ENCODE data around the gene ARHGEF37. TPM values are rescaled to one million over a fixed set of nuclear protein-coding genes. Genes with fewer than 3 reads are reported as not detected.

ARHGEF37 gene
- total RNA-seq, 1 experiment from 2014 or later = 0.64 TPM

DNA sequence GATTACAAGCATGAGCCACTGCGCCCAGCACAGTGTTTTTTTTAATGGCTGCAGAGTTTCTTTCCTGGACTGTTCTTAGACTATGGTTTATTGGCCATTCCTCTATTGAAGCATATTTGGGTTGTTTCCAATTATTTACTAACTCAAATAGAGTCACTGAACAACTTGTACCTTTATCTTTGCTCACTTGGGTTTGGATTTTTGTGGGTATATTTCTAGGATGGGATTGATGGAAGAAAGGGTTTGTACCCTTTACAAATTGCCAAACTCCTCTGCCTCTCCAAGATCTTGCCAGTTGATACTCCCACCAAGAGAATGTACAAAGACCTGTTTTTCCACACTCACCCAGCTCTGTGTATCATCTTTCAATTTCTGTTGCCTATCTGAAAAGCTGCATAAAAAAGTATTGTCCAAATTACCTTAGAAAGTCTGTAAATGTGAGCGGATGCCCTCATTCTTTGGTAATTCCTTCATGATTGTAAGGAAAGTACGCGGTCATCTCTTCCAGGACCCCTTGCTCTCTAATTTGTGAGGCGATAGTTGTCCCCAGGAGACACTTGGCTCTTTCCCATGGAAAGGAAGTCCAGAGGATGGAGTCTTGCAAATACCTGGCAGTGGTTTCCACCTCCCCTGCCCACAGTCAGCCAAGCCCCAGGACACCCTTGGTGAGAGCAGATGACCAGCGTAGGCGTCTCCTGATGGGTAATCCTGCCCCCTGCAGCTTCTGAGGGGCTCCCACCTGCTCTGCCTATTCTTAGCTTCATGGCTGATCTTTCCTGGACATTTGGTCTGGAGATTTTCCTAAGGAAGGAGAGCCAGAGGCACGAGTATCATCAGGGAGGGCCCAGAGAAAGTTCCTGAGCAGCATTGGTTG is 33.0 kb downstream of the ARHGEF37 start:
- no peaks in the 10 kb centered on the region for H3K27me3 ChIP-seq (replicated peaks; ENCODE audit: insufficient read depth, low read depth, low read length, poor library complexity)
- no peak for DNase-seq (ENCODE audit: low spot score)
- CTCF ChIA-PET = no interaction called here
- POLR2A ChIA-PET (ENCODE audit: low non-redundant PET) = no interaction called here
- H3K4me1 ChIP-seq (ENCODE audit: insufficient read depth, low read length, poor library complexity, severe bottlenecking) = no peaks in the 10 kb centered on the region
- intact Hi-C loops (cut with micrococcal nuclease; ENCODE audit: unreplicated experiment) = no loop called here
- no peak overlapping the region for H3K27ac ChIP-seq (ENCODE audit: low read depth, low read length, poor library complexity, severe bottlenecking)
- BruUV-seq (replicated peaks) = no TSS peak
- TF ChIP-seq, protein P1, sequence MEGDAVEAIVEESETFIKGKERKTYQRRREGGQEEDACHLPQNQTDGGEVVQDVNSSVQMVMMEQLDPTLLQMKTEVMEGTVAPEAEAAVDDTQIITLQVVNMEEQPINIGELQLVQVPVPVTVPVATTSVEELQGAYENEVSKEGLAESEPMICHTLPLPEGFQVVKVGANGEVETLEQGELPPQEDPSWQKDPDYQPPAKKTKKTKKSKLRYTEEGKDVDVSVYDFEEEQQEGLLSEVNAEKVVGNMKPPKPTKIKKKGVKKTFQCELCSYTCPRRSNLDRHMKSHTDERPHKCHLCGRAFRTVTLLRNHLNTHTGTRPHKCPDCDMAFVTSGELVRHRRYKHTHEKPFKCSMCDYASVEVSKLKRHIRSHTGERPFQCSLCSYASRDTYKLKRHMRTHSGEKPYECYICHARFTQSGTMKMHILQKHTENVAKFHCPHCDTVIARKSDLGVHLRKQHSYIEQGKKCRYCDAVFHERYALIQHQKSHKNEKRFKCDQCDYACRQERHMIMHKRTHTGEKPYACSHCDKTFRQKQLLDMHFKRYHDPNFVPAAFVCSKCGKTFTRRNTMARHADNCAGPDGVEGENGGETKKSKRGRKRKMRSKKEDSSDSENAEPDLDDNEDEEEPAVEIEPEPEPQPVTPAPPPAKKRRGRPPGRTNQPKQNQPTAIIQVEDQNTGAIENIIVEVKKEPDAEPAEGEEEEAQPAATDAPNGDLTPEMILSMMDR (conservative IDR thresholded peaks at IDR 0.05; ENCODE audit: low read depth, low read length) = no peak
- no peak for TF ChIP-seq EZH2 (IDR thresholded peaks at IDR 0.05; ENCODE audit: borderline replicate concordance, low read depth, low read length, poor library complexity, severe bottlenecking)
- no peaks in the 10 kb centered on the region for H3K36me3 ChIP-seq (ENCODE audit: insufficient read depth, low read length, poor library complexity, severe bottlenecking)
- no peak overlapping the region for H3K4me3 ChIP-seq (ENCODE audit: low read depth, low read length, poor library complexity, severe bottlenecking)
- no peaks in the 10 kb centered on the region for H3K9me3 ChIP-seq (ENCODE audit: low read depth, low read length, poor library complexity, severe bottlenecking)

DNA sequence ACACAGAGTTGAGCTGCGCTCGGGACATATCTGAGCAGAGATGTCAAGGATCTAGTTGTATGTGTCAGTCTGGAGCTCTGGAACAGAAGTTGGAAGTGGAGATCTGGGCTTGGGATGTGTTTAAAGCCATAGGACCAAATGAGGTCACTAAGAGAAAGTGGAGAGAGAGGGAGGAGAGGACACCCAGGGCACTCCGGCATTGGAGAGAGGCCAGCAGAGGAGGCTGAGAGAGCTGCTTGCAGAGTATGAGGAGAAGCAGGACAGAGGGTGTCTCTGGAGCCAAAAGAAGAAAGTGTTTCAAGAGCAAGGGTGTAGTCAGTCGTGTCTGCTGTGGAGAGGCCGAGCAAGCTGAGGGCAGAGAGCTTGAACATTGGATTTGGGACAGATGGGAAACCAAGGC is 34.7 kb downstream of the ARHGEF37 start:
- no peak overlapping the region for H3K27ac ChIP-seq (ENCODE audit: low read depth, low read length, poor library complexity, severe bottlenecking)
- no peak for DNase-seq (ENCODE audit: low spot score)
- POLR2A ChIA-PET (ENCODE audit: low non-redundant PET) = no interaction called here
- no peaks in the 10 kb centered on the region for H3K9me3 ChIP-seq (ENCODE audit: low read depth, low read length, poor library complexity, severe bottlenecking)
- no peaks in the 10 kb centered on the region for H3K36me3 ChIP-seq (ENCODE audit: insufficient read depth, low read length, poor library complexity, severe bottlenecking)
- CTCF ChIA-PET = no interaction called here
- no peak for TF ChIP-seq EZH2 (IDR thresholded peaks at IDR 0.05; ENCODE audit: borderline replicate concordance, low read depth, low read length, poor library complexity, severe bottlenecking)
- TF ChIP-seq, protein P1 (conservative IDR thresholded peaks at IDR 0.05; ENCODE audit: low read depth, low read length) = no peak
- no peaks in the 10 kb centered on the region for H3K27me3 ChIP-seq (replicated peaks; ENCODE audit: insufficient read depth, low read depth, low read length, poor library complexity)
- no peak overlapping the region for H3K4me3 ChIP-seq (ENCODE audit: low read depth, low read length, poor library complexity, severe bottlenecking)
- BruUV-seq (replicated peaks) = no TSS peak
- intact Hi-C loops (cut with micrococcal nuclease; ENCODE audit: unreplicated experiment) = loop anchor here (5.0 kb wide), 1 partner anchor 174 kb away; no protein-coding TSS in a partner anchor
- H3K4me1 ChIP-seq (ENCODE audit: insufficient read depth, low read length, poor library complexity, severe bottlenecking) = no peaks in the 10 kb centered on the region

DNA sequence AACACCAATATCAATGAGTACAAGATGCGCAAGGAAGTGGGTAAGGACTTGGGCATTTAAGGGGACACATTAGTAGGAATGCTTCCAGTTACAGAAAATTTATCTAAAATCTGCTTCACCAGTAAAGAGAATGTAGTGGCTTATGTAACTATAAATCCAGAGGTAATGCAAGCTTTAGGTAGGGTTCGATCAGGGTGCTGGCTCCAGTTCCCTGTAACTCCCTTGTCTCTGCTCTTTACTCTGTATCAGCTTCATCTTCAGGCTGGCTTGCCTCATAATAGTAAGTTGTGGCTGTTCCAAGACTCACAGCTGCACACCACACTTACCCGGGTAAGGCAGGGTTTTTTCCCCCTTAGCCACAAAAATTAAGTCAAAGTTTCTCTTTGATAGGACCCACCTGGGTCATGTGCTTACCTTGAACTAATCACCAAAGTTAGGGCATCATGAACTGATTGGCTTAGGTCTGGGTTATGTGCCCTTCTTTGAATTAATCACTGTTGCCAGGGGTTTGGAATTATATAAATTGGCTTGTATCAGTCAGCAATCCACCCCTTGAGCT is 35.5 kb downstream of the ARHGEF37 start:
- ChIA-PET POLR2A (ENCODE audit: low non-redundant PET) (no interaction called here), CTCF (no interaction called here)
- H3K4me3 ChIP-seq (ENCODE audit: low read depth, low read length, poor library complexity, severe bottlenecking) = no peak overlapping the region
- H3K4me1 ChIP-seq (ENCODE audit: insufficient read depth, low read length, poor library complexity, severe bottlenecking) = no peaks in the 10 kb centered on the region
- TF ChIP-seq, protein P1 (conservative IDR thresholded peaks at IDR 0.05; ENCODE audit: low read depth, low read length) = no peak
- no peak for TF ChIP-seq EZH2 (IDR thresholded peaks at IDR 0.05; ENCODE audit: borderline replicate concordance, low read depth, low read length, poor library complexity, severe bottlenecking)
- no peaks in the 10 kb centered on the region for H3K27me3 ChIP-seq (replicated peaks; ENCODE audit: insufficient read depth, low read depth, low read length, poor library complexity)
- H3K36me3 ChIP-seq (ENCODE audit: insufficient read depth, low read length, poor library complexity, severe bottlenecking) = no peaks in the 10 kb centered on the region
- no peaks in the 10 kb centered on the region for H3K9me3 ChIP-seq (ENCODE audit: low read depth, low read length, poor library complexity, severe bottlenecking)
- DNase-seq (ENCODE audit: low spot score) = no peak
- no peak overlapping the region for H3K27ac ChIP-seq (ENCODE audit: low read depth, low read length, poor library complexity, severe bottlenecking)
- no TSS peak for BruUV-seq (replicated peaks)
- intact Hi-C loops (cut with micrococcal nuclease; ENCODE audit: unreplicated experiment) = loop anchor here (5.0 kb wide), 1 partner anchor 175 kb away; no protein-coding TSS in a partner anchor

All from A673 (cell line).